Activated CD8-positive, alpha-beta memory T cell treated with anti-CD3 and anti-CD28 coated beads, Interleukin-2, amount 50 U/mL, for 24 hours (primary cell): Measurements from ENCODE around the gene ASCL4.

Experiments
- DNase-seq: peaks from one replicate; pipeline ENCODE4 v3.0.0-alpha.2; 2020; ENCODE audit errors: extremely low read depth

The ASCL4 gene

DNA sequence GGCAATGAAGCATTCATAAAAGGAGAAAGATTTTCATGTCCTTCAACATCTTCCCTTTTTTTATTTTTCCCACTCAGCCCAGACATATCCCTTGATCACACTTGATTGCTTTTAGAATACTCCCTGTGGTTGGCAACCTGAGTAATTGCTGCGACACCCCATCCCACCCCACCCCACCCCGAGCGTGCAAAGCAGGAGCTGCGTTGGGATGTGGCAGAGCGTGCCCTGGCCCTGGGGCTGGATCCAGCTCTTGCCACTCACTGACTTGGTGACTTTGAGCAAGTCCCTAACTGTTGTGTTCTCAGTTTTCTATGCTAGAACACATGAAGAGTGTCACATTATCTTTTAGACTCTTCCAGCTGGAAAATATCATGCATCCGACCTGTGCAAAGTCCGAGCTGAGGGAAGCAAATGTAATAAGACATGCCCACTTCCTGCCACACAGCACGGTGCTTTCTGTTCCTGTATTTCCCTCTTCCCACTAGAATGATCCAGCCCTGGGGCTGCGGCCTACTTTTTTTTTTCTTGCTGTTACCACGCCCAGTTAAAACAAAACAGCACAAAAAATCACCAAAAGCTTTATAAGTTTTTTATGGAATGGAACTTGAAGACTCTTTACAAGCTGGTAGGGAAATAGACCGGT is 4.0 kb downstream of the ASCL4 start:
- no peak for DNase-seq

DNA sequence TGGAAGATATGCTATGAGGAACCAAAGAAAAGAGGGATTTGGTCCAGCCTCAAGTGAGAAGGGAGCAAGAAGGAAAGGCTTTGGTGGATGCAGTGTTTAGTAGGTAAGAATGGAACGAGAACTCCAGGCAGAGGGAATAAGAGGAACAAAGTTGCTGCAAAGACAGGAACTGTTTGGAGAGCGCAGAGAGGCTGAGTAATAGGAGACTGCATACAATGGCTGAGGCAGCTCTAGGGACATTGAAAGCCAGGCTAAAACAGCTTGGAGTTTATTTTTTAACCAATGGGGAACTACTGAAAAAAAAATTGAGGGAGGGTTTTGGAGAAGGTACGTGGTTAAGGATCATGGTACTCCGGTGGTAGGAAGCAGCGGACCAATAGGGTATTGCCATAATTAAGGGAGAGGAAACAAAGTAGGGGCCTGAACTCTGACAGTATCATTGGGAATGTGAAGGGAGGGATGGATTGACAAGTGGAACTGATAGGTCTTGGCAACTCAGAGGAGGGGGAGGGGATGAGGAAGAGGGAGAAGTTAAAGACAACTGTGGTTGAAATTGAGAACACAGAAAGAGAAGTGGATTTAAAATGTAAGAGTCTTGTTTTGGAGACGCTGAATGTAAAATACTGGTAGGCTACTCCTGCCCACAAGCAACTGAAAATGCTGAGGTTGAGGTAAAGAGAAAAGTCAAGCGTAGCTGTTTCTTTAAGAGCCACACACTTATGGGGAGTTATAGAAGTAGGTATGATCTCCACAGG is 4.8 kb downstream of the ASCL4 start:
- DNase-seq: no peak

DNA sequence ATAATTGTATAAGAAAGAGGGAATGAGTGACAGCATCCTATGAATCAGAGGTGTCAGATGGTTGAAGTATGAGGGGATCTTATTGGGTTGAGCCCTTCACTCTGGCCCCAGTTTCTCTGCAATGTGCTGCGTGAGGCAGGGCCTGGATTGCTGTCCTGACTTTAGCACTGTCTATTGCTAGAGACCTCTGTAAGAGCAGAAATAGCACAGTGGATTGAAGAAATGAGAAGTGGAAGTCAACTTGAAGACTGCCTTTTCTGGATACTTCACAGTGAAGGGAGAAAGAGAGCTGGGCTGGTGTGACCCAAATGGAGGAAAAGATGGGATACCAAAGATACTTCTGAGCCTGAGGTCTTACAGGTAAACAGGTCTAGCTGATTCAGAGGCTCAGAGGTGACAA is 5.8 kb downstream of the ASCL4 start:
- no peak for DNase-seq

DNA sequence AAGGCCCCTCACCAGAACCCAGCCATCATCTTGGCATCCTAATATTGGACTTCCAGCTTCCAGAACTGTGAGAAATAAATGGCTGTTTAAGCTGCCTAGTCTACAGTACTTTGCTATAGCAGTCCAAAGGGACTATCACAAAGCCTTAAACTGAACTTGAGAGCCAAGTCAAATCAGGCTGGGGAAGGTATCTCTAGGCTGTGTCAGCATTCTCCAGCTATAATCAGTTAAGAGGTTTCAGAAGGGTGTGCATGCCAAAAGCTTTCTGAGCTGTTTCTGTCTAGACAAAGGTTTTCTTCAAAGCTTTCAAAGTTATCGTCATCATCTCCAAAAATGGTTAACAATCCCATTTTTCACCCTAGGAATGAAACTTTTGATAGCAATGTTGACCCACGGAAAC is 7.6 kb downstream of the ASCL4 start:
- no peak for DNase-seq

DNA sequence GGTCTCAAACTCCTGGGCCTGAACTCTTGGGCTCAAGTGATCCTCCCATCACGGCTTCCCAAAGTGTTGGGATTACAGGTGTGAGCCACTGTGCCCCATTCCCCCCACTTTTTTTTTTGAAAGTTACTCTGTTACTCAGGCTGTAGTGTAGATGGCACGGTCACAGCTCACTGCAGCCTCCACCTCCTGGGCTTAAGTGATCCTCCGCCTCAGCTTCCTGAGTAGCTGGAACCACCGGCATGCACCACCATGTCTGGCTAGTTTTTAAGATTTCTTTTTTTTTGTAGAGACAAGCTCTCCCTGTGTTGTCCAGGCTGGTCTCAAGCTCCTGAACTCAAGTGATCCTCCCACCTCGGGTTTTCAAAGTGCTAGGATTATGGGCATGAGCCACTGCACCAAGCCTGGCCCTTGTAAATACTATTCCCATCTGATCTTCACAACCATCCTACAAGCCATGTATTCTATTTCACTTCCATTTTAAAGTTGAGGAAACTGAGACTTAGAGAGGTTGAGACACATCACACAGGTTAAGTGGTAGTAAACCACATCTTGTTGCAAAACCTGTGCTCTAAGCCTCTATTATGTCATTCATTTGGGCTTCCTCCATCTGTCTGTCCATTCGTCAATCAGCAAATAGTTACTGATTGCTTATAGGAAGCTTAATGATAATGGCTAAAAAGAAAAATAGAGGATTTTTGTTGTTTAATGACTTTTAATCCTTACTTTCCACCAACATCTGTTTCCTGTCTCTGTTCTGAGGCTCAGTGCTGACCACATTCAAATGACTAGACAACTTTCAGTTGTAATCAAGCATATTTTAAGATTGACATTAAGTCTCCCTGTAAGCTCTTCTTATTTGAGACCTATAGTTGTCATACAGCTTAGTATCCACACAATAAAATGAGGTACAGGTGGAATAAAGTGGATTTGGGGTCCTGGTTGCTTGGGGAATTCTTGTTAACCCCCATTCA is 9.2 kb downstream of the ASCL4 start:
- no peak for DNase-seq

DNA sequence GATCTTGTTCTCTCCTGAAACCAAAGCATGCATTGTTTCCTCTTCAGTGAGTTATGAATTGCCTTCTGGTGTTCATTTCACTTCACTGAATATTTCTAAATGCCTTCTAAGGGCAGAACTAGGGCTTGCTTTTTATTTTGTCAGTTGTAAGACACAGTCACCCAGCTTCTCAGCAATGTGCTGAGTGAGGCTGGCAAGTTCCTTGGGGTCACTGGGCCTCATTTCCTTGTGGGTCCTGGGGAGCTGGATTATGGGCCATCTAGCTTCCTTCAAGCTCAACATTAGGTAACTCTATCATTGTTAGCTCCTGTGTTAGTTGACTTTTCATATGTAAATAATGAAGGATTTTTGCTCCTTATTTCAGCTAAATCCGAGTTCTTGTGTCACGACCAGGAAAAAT is 13.8 kb downstream of the ASCL4 start:
- no peak for DNase-seq

DNA sequence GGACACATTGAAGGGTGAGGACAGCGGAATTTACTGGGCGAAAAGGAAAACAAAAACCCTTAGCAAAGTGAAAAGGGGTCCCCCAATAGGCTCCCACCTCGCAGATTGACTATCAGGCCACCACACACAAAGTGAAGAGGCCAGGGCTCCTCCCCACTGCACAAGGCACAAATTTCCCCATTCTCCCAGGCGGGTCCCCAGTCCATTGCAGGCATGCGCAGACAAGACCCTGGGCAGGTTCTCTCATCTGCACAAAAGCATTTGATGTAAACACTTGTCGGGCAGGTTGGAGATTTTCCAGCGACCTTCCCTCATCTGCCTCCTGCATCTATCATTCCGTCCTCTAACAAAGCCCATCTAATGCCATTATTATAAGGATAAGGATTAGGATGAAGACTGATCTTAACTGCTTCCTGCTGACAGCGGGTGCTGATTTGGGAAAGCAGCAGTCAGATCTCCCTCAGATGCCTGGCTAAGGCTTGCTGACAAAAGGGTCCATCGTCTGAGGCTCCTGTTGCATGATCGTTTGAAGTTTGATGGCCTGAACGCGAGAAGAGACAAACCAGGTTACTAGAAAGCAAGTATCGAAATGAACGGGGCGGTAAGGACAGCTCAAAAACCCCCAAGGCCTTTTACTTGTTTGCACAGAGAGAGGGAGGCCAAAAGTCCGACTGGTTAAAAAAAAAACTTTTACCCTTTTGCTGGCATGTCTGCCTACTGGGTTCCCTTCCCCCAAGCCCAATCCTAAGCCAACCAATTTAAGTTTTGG is 14.4 kb downstream of the ASCL4 start:
- DNase-seq: no peak

DNA sequence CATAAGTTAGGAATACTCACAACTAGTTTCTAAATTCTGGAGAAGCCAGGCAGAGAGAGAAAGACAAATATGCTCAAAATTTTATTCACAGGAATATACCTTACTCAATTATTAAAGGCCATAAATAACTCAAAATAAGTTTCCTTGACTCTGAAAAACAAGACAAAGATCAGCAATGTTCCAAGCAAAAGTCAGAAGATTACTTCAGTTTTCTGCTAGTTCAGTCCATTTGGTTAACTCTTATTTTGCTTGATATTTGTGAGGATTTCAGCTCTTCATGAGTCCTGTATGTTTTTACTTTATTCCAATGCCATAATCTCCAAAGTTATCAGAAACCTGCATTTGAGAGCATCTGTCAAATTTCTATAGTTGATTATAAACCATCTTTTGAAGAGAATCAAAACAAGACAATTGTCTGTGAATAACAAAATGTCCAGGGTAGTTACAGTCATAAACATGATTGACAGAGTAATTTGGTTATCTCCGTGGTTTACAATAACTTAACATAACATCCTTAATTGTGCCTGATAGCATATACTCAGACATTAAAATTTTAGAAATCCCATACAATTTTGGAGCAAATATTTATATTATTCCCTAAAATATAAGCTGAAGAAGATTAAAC is 17.1 kb downstream of the ASCL4 start:
- no peak for DNase-seq

DNA sequence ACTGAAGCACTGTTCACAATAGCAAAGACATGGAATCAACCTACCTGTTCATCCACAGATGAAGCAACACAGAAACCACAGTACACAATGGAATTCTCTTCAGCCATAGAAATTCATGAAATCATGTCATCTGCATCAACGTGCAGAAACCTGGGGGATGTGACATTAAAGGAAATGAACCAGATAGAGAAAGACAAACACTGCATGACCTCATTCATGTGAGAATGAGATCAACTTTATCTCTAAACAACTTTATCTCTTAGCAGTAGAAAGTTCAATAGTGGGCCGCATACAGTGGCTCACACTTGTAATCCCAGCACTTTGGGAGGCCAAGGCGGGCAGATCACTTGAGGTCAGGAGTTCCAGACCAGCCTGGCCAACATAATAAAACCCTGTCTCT is 19.9 kb downstream of the ASCL4 start:
- no peak for DNase-seq

DNA sequence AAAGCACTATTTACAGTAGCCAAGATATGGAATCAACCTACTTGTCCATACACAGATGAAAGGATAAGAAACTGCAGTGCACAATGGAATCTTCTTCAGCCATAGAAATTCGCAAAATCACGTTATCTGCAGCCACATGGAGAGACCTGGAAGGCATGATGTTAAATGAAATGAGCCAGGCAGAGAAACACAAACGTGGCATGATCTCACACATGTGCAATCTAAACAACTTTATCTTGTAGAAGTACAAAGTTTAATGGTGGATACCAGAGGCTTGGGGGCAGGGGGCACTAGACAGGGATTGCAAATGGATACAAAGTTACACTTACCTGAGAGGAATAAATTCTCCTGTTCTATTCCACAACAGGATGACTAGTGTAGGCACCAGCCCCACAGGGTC is 24.1 kb downstream of the ASCL4 start:
- DNase-seq: no peak

DNA sequence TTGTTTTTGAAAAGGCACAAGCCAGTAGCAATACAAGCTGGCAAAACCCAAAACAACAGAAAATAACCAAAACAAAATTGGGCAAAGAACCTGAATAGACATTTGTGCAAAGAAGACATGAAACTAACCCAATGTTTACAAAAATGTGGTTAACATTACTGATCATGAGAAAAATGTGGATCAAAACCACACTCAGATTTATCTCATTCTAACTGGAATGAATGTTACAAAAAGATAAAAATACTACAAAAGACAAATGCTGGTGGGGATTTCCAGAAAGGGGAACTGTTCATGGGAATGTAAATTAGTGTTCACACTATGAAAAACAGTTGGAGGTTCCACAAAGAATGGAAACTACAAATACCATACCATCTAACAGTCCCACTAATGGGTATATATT is 26.6 kb downstream of the ASCL4 start:
- DNase-seq: no peak

DNA sequence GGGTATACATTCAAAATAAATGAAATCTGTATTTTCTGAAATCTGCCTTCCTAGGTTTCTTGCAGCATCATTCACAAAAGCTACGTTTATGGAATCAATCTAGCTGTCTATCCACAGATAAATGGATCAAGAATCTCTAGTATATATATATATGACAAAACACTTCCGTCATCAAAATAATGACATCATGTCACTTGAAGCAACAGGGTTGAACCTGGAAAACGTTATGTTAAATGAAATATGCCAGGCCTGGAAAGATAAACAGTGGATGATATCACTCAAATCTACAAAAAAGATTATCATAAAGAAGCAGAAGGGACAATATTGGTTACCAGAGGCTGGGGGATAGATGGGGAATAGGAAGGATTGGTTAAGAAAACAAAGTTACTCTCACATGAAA is 28.6 kb downstream of the ASCL4 start:
- no peak for DNase-seq

DNA sequence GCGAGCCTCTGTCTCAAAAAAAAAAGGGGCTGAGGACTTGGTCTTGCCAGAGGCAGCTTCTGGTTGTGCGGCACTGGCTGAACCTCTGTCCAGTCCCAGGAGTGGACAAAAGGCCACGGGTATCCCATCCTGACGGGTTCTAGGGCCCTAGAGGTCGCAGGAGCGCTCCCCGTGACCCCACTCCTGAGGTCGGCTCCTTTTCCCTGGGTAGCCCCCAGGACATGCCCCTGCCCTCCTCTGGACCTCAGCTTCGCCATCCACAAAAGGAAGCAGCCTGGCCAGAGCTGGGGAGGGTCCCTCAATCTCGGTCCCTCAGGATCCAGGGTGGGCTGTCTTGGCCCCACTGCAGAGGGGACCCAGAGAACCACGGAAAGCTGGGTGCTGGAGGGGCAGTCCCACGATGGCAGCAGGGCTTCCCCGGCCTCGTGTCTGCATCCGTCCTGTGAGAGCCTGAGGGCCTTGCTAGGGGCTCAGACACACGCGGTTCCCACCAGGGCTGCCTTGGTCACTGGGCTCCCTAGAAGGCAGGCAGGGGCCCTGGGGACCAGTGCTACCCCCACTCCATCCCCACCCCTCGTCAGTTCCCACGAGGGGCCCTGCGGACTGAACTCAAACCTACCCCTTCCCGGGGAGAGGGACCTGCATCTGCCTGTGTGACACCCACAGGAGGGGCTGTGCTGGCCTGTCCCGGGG is 31.1 kb downstream of the ASCL4 start:
- no peak for DNase-seq

DNA sequence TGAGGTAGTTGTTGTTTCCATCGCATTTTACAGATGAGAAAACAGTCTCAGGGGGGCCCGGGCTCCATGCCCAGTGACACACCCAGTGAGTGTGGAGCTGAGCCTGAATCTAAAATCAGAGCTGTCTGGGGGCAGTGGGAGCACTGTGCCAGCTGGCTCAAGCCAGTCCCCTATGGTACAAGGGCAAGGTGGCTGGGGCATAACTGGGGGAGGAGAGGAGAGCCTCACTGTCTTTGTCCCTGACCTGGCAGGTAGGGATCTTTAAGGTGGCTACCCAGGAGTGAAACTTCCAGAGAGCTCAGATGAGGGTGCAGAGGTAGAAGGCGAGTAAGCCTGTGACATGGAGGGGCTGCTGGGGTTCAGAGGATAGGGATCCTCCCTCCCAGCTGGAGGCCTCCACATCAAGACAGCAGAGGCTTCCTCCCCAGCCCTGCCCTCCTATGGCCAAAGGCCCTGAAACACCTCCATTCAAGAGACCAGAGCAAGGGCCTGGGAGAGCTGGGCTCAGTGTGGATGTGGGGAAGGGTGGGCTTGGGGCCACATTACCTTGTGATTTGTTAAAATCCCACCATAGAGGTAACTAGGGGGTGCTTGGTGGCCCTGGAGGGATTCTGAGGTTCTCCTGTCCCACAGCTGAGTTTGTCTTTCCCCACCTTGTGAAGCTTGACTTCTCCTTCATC is 33.1 kb downstream of the ASCL4 start:
- DNase-seq: no peak

DNA sequence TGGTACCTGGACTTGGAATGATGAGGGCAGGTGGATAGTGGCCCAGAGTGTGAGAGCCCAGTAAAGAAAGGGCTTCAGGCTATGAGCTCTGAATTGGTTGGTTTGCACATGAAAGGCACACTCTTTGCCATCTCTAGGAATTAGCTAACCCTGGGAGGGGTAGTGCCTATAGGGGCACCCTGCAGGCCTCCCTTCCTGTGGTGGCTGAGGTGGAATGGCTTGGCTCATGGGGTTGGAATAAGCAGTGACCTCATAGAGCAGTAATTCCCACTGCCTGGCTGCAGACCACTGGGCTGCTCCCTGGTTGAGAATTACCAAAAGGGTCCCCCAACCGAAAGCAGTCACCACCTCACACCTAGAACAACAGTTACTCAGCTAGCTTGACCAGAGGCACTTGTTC is 42.7 kb downstream of the ASCL4 start:
- no peak for DNase-seq

DNA sequence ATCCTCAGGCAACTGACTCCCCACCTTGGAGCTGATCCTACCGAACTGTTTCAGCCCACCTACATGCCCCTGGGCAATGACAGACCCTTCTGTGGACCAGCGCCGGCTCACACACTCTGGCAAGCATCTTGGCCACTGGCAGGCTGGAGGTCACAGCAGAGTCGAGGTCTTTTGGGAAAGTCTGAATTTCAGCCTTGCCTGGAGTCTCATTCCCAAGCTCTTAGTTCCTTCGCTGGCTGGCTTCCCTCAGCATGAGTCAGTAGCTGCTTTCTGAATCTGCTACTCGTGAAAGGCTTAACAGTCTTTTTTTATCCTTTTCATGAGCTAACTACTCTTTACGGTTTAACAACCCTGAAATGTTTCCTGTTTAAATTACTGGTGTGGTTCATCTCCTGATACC is 44.5 kb downstream of the ASCL4 start:
- DNase-seq: no peak

DNA sequence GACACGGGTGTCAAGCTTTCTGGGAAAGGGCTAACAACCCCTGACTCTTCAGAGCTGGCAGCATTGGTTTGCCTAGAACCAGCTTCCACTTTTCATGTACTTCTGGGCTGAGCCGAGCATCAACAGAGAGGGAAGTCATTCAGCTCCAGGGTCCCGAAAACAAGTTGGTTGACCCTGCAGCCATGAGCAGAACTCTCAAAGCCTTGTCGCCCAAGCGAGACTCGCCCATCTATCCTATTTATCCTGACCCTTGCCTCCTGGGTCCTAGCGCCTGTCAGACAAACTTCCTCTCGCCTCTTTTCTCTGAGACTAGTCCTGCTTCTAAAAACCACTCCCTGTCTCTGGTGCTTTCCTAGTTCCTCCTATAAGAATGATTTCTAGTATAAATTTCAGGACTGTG is 47.9 kb downstream of the ASCL4 start:
- no peak for DNase-seq
